ENCODE results near the gene ETV7.

The ETV7 gene

DNA sequence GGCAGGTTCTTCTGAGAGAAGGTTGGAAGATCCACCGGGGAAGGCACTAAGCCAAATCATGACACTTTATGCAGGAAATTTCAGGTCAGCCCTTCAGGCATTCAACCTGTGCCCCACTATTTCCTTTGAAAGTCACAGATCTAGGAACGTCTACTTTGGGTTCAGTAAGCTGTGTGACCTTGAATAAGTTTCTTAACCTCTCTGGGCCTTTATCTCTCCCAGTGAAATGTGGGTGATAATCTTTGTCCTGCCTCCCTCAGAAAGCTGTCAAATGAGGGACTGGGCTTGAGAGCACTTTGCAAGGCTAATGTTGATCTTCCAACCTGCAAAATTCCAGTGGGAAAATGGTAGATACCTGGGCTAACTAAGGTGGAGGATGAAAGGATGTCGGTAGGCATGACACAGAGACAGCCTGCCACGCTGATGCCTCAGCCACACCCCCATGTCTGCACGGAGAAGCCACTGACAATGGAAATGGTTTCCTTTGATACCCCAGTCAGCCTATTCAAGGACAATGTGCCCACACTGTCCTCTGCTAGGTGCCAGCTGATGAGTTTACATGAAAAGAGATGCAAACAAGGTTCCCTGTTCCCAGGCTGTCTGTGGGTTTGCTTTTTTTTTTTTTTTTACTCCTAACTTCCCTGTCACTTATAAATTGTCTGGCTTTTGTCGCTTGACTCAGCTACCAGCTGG, 60.1 kb downstream of the ETV7 start:
- no peak for ATAC-seq
- TF ChIP-seq, protein P1, sequence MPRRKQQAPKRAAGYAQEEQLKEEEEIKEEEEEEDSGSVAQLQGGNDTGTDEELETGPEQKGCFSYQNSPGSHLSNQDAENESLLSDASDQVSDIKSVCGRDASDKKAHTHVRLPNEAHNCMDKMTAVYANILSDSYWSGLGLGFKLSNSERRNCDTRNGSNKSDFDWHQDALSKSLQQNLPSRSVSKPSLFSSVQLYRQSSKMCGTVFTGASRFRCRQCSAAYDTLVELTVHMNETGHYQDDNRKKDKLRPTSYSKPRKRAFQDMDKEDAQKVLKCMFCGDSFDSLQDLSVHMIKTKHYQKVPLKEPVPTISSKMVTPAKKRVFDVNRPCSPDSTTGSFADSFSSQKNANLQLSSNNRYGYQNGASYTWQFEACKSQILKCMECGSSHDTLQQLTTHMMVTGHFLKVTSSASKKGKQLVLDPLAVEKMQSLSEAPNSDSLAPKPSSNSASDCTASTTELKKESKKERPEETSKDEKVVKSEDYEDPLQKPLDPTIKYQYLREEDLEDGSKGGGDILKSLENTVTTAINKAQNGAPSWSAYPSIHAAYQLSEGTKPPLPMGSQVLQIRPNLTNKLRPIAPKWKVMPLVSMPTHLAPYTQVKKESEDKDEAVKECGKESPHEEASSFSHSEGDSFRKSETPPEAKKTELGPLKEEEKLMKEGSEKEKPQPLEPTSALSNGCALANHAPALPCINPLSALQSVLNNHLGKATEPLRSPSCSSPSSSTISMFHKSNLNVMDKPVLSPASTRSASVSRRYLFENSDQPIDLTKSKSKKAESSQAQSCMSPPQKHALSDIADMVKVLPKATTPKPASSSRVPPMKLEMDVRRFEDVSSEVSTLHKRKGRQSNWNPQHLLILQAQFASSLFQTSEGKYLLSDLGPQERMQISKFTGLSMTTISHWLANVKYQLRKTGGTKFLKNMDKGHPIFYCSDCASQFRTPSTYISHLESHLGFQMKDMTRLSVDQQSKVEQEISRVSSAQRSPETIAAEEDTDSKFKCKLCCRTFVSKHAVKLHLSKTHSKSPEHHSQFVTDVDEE (CRISPR knock-in tag; IDR thresholded peaks at IDR 0.05), result no peak

DNA sequence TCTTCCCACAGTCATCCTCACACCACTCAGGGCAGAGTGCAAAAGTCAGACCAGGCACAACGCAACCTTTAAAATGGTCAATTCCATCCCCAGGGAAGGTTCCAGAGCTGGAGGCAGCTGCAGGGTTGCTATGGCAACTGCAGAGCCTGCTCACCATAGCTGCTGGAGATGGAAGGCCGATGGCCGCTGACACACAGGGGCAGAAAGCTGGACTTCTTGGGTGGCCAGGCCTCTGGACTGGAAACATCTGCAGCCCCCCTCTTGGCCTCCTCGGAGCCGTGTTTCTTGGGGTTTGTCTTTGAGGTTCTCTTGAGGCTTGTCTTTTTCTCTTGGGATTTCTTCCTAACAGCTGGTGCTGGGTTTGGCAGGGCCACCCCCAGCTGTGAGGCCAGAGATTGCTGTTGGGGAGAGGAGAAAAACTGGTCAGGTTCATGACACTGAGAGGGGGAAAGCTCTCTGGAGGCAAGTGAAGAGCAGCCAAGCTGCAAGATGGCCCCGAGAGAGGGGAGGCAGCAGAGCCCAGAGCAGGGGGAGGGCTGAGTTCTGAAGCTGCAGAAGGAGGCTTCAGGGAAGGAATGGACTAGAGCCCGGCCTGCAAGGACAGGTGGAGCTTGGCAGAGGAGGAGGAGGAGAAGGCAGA, 61.0 kb downstream of the ETV7 start:
- TF ChIP-seq ESRRG (CRISPR knock-in tag; IDR thresholded peaks at IDR 0.05) (no peak), RARB (CRISPR knock-in tag; IDR thresholded peaks at IDR 0.05) (no peak), CSDC2 (CRISPR knock-in tag; IDR thresholded peaks at IDR 0.05) (no peak), ZNF565 (CRISPR knock-in tag; conservative IDR thresholded peaks at IDR 0.05; ENCODE audit: low read depth) (no peak), ZNF70 (CRISPR knock-in tag; IDR thresholded peaks at IDR 0.05) (no peak), PPARA (CRISPR knock-in tag; IDR thresholded peaks at IDR 0.05; ENCODE audit: borderline replicate concordance) (no peak)
- TF ChIP-seq, protein P2, sequence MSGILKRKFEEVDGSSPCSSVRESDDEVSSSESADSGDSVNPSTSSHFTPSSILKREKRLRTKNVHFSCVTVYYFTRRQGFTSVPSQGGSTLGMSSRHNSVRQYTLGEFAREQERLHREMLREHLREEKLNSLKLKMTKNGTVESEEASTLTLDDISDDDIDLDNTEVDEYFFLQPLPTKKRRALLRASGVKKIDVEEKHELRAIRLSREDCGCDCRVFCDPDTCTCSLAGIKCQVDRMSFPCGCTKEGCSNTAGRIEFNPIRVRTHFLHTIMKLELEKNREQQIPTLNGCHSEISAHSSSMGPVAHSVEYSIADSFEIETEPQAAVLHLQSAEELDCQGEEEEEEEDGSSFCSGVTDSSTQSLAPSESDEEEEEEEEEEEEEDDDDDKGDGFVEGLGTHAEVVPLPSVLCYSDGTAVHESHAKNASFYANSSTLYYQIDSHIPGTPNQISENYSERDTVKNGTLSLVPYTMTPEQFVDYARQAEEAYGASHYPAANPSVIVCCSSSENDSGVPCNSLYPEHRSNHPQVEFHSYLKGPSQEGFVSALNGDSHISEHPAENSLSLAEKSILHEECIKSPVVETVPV (CRISPR knock-in tag; IDR thresholded peaks at IDR 0.05), result no peak

DNA sequence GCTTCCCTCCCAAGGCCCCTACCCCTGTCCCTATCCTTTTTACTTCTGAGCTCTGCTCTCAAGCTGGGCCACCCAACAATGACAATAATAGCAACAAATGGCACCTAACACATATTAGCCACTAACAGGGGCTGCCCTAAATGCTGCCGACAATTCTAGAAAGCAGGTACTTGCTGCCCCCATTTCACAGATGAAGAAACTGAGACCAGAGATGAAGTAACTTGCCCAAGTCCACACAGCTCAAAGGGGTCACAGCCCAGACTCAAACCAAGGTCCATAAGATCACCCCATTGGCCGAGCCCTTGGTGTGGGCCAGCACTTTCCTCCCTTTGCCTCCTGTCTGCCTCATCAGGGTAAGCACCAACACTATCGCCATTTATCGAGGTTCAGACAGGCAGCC, 62.8 kb downstream of the ETV7 start:
- TF ChIP-seq ZFP30 (CRISPR knock-in tag; IDR thresholded peaks at IDR 0.05), result no peak
- no peak for TF ChIP-seq TCF4 (CRISPR knock-in tag; IDR thresholded peaks at IDR 0.05; ENCODE audit: borderline replicate concordance)
- no peak for TF ChIP-seq ZC3H10 (CRISPR knock-in tag; IDR thresholded peaks at IDR 0.05)
- TF ChIP-seq ZNF8 (CRISPR knock-in tag; IDR thresholded peaks at IDR 0.05), result no peak
- no peak for TF ChIP-seq BACH2 (CRISPR knock-in tag; IDR thresholded peaks at IDR 0.05; ENCODE audit: borderline replicate concordance)
- TF ChIP-seq ARNTL (CRISPR knock-in tag; IDR thresholded peaks at IDR 0.05; ENCODE audit: borderline replicate concordance, low read depth), result no peak
- TF ChIP-seq GLIS3 (CRISPR knock-in tag; IDR thresholded peaks at IDR 0.05), result no peak
- TF ChIP-seq CSDC2 (CRISPR knock-in tag; IDR thresholded peaks at IDR 0.05), result no peak
- no peak for TF ChIP-seq ISL1 (CRISPR knock-in tag; IDR thresholded peaks at IDR 0.05)
- no peak for ATAC-seq

More for the DNA sequence above, 61.0 kb downstream of the ETV7 start:
- no peak for ATAC-seq

DNA sequence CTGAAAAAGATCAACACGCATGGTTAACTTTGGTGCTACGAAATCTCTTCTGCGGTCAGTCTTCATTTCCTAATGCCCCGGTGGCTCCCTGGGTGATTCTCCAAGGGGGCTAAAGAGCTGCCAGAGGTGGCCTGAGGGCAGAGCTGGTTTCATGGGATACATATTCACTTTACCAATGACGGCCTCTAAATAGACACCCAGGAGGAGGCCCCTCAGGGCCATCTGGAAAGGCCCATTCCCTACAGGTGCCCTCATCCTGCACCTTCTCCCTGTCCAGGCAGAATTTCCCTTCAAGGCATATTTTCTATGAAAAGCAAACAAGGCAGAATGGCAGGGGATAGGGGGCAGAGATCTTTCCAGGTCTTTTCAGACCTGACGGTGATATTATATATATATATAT, 63.3 kb downstream of the ETV7 start:
- ATAC-seq, result no peak
- TF ChIP-seq GLIS3 (CRISPR knock-in tag; IDR thresholded peaks at IDR 0.05) (no peak), TCF4 (CRISPR knock-in tag; IDR thresholded peaks at IDR 0.05; ENCODE audit: borderline replicate concordance) (no peak), ISL1 (CRISPR knock-in tag; IDR thresholded peaks at IDR 0.05) (no peak), BACH2 (CRISPR knock-in tag; IDR thresholded peaks at IDR 0.05; ENCODE audit: borderline replicate concordance) (no peak), ZNF8 (CRISPR knock-in tag; IDR thresholded peaks at IDR 0.05) (no peak), ESRRG (CRISPR knock-in tag; IDR thresholded peaks at IDR 0.05) (no peak), RARB (CRISPR knock-in tag; IDR thresholded peaks at IDR 0.05) (no peak), PPARA (CRISPR knock-in tag; IDR thresholded peaks at IDR 0.05; ENCODE audit: borderline replicate concordance) (no peak), TOX (CRISPR knock-in tag; IDR thresholded peaks at IDR 0.05; ENCODE audit: borderline replicate concordance) (no peak), ARNTL (CRISPR knock-in tag; IDR thresholded peaks at IDR 0.05; ENCODE audit: borderline replicate concordance, low read depth) (no peak), SNAI2 (CRISPR knock-in tag; IDR thresholded peaks at IDR 0.05) (no peak), ZC3H10 (CRISPR knock-in tag; IDR thresholded peaks at IDR 0.05) (no peak)
- TF ChIP-seq, protein P3, sequence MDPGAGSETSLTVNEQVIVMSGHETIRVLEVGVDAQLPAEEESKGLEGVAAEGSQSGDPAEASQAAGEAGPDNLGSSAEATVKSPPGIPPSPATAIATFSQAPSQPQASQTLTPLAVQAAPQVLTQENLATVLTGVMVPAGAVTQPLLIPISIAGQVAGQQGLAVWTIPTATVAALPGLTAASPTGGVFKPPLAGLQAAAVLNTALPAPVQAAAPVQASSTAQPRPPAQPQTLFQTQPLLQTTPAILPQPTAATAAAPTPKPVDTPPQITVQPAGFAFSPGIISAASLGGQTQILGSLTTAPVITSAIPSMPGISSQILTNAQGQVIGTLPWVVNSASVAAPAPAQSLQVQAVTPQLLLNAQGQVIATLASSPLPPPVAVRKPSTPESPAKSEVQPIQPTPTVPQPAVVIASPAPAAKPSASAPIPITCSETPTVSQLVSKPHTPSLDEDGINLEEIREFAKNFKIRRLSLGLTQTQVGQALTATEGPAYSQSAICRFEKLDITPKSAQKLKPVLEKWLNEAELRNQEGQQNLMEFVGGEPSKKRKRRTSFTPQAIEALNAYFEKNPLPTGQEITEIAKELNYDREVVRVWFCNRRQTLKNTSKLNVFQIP (CRISPR knock-in tag; IDR thresholded peaks at IDR 0.05; ENCODE audit: borderline replicate concordance, low read depth), result no peak
- TF ChIP-seq, protein P4, sequence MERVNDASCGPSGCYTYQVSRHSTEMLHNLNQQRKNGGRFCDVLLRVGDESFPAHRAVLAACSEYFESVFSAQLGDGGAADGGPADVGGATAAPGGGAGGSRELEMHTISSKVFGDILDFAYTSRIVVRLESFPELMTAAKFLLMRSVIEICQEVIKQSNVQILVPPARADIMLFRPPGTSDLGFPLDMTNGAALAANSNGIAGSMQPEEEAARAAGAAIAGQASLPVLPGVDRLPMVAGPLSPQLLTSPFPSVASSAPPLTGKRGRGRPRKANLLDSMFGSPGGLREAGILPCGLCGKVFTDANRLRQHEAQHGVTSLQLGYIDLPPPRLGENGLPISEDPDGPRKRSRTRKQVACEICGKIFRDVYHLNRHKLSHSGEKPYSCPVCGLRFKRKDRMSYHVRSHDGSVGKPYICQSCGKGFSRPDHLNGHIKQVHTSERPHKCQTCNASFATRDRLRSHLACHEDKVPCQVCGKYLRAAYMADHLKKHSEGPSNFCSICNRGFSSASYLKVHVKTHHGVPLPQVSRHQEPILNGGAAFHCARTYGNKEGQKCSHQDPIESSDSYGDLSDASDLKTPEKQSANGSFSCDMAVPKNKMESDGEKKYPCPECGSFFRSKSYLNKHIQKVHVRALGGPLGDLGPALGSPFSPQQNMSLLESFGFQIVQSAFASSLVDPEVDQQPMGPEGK (CRISPR knock-in tag; IDR thresholded peaks at IDR 0.05; ENCODE audit: borderline replicate concordance), result no peak
- TF ChIP-seq, protein P5, sequence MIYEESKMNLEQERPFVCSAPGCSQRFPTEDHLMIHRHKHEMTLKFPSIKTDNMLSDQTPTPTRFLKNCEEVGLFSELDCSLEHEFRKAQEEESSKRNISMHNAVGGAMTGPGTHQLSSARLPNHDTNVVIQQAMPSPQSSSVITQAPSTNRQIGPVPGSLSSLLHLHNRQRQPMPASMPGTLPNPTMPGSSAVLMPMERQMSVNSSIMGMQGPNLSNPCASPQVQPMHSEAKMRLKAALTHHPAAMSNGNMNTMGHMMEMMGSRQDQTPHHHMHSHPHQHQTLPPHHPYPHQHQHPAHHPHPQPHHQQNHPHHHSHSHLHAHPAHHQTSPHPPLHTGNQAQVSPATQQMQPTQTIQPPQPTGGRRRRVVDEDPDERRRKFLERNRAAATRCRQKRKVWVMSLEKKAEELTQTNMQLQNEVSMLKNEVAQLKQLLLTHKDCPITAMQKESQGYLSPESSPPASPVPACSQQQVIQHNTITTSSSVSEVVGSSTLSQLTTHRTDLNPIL (CRISPR knock-in tag; IDR thresholded peaks at IDR 0.05; ENCODE audit: low read depth), result no peak
